Psoas muscle (tissue), 8 donors: ENCODE data around the gene MMP21. TPM values are rescaled to one million over a fixed set of nuclear protein-coding genes. Genes with fewer than 3 reads are reported as not detected.

ENCODE experiments used
- ATAC-seq, 4 donors: fragments of 200-7000 bp; cut with Tn5 transposase; one replicate each; pipeline ENCODE4 v1.9.1; 2020; ENCODE audit warnings: moderate library complexity in 3 of 4, mild to moderate bottlenecking in 2 of 4
- DNase-seq, 2 donors: peaks; one replicate each; pipeline ENCODE4 v3.0.0-alpha.2; 2020
- H3K27ac ChIP-seq: fragments of 200-600 bp; one replicate; pipeline ENCODE4 v1.8.0; 2022
- H3K27me3 ChIP-seq, 3 donors: fragments of 200-600 bp in 1 of 3; one replicate each; pipeline versions ENCODE4 v1.6.1 to v1.8.0; 2013 to 2022; ENCODE audit warnings: low read length in 2 of 3, mild to moderate bottlenecking in 2 of 3, moderate library complexity in 1 of 3; ENCODE audit not compliant: insufficient read depth in 3 of 3
- H3K36me3 ChIP-seq, 2 donors: fragments of 200-600 bp in 1 of 2; one replicate each; pipeline versions ENCODE4 v1.6.1 to v1.8.0; 2013 to 2022; ENCODE audit warnings: low read depth in 1 of 2, mild to moderate bottlenecking in 1 of 2, moderate library complexity in 1 of 2; ENCODE audit not compliant: insufficient read depth in 1 of 2
- H3K4me1 ChIP-seq: fragments of 200-600 bp; one replicate; pipeline ENCODE4 v1.8.0; 2022
- H3K4me3 ChIP-seq: fragments of 200-600 bp; one replicate; pipeline ENCODE4 v1.8.0; 2022; ENCODE audit warnings: mild to moderate bottlenecking
- H3K9me3 ChIP-seq: fragments of 200-600 bp; one replicate; pipeline ENCODE4 v1.8.0; 2022
- WGBS, 3 donors: extraction: QIAGEN DNeasy Blood & Tissue Kit; methylation state at CpG; one replicate each; pipeline versions ENCODE4 v1.1.6 to v1.1.7; 2013; 5-methylcytosine and 5-hydroxymethylcytosine counted together
- intact Hi-C, 2 donors: fragments of 100-400 bp; cut with DNase I; formaldehyde crosslinking; loops; one replicate each; pipeline versions ENCODE4 v1.11.0 to v1.14.2; 2022
- polyA plus RNA-seq, 3 donors: library from polyadenylated mRNA; stranded (reverse); fragments of 200-250 nt; gene quantifications; one replicate each; pipeline ENCODE4 v1.2.3, GENCODE V29; 2013
- total RNA-seq, 4 donors: library from RNA; stranded (reverse); fragmentation: NEBNext Ultra II Directional in 2 of 4; extraction: Animal tissue kit (Norgen Biotek cat#: 25700) in 2 of 4; gene quantifications; one replicate each; pipeline versions ENCODE4 v1.2.1 to v1.2.4, GENCODE V29; 2021 to 2023
- TF ChIP-seq, protein P1 (sequence below): fragments of 200-600 bp; IDR thresholded peaks from one replicate; pipeline ENCODE4 v1.8.0; 2022; ENCODE audit warnings: antibody characterized with exemption
- donor health status: healthy with polysubstance abuse.
- donor health status: DM: no; HTN: no; CAD: no; lungs with moderate emphysema.
- donor health status: Bipolar disorder and iron deficiency.
- donor health status: healthy.
- donor health status: DM: yes; HTN: yes; CAD: no.
- donor health status: DM: no; HTN: no; CAD: no.
- donor health status: DM: no; HTN: no; CAD: no.
- donor health status: DM: yes; HTN: yes; CAD: no.

Gene MMP21
- total and polyA plus RNA-seq, 7 donors = 0.03 to 0.17 (median 0.04) TPM; not detected in 4

DNA sequence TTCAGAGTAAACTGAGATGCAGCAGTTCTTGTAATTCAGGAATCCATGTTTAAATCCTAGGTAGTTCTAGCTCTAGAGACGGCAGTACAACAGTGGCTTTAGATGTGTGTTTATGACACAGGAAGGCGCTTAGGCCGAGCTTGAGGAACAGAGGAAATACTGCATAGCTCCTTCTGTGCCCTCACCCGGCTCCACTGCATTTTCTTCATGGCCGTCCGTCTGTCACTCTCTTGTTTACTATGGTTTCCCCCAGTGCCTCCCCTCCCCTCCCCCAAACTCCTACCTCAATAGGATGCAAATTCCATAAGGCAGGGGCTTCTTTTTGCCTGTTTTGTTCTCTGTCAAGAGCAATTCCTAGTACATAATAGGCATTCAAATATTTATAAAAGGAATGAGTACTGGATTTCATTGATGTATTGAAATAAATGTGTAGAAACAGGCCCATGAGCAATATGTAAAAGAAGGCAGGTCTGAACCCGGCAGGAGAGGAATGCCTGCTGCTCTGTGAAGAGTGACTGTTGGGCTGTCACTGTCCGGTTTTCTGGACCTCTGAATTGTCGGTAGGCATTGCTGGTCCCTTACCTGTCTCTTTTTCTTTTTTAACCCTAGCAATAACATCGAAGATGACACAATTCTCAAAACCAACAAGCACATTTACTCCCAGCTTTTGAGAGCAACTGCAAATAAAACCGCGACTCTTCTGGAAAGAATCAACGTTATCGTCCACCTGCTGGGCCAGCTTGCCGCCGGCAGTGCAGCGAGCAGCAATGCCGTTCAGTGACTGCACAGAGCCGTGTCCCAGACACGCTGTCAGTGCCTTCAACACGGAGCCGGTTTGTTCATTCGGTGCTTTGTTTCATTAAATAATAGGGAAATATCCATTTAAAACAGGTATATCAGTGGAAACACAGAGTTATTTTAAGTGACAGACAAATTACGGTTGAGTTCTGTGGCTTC is 12.7 kb downstream of the MMP21 start:
- Histone ChIP-seq H3K27me3 (no peaks in the 10 kb centered on the region), H3K36me3 (peaks cover 12 to 90% of the 10 kb centered on the region in 2 donors), H3K4me1 (no peaks in the 10 kb centered on the region), H3K27ac (no peak overlapping the region), H3K4me3 (no peak overlapping the region), H3K9me3 (no peaks in the 10 kb centered on the region)
- DNase-seq (no peak), ATAC-seq (no peak)
- intact Hi-C loops = no loop called here
- 89 to 90% (median 89%) methylated on average over 24 of the region's 24 CpGs for WGBS, 3 donors
- TF ChIP-seq, protein P1, sequence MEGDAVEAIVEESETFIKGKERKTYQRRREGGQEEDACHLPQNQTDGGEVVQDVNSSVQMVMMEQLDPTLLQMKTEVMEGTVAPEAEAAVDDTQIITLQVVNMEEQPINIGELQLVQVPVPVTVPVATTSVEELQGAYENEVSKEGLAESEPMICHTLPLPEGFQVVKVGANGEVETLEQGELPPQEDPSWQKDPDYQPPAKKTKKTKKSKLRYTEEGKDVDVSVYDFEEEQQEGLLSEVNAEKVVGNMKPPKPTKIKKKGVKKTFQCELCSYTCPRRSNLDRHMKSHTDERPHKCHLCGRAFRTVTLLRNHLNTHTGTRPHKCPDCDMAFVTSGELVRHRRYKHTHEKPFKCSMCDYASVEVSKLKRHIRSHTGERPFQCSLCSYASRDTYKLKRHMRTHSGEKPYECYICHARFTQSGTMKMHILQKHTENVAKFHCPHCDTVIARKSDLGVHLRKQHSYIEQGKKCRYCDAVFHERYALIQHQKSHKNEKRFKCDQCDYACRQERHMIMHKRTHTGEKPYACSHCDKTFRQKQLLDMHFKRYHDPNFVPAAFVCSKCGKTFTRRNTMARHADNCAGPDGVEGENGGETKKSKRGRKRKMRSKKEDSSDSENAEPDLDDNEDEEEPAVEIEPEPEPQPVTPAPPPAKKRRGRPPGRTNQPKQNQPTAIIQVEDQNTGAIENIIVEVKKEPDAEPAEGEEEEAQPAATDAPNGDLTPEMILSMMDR = no peak

DNA sequence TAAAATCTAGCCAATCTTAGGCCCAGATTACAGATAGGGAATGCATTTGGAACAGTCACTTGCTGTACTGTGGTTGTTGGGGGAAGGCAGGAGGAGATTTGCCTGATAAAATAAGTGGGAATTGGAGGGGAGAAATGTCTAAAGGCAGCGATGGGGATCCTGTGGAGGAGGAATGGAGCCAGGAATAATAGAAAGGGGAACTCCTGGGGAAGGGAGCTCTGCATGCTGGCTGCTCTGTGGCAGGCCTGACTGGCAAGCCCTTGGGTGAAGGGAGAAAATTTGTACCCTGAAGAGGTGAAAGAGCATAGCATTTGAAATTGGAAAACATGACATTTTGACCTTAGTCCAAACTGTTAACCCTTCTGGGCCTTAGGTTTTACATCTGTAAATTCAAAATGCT is 13.7 kb downstream of the MMP21 start:
- no peaks in the 10 kb centered on the region for H3K27me3 ChIP-seq
- intact Hi-C loops = no loop called here
- no peak overlapping the region for H3K27ac ChIP-seq
- DNase-seq (no peak), ATAC-seq (no peak)
- WGBS, 3 donors = 47 to 65% (median 47%) methylated on average over 1 of the region's 1 CpG
- peaks cover 12 to 96% of the 10 kb centered on the region in 2 donors for H3K36me3 ChIP-seq
- no peak overlapping the region for H3K4me3 ChIP-seq
- TF ChIP-seq, protein P1 = no peak
- H3K4me1 ChIP-seq = no peaks in the 10 kb centered on the region
- no peaks in the 10 kb centered on the region for H3K9me3 ChIP-seq

DNA sequence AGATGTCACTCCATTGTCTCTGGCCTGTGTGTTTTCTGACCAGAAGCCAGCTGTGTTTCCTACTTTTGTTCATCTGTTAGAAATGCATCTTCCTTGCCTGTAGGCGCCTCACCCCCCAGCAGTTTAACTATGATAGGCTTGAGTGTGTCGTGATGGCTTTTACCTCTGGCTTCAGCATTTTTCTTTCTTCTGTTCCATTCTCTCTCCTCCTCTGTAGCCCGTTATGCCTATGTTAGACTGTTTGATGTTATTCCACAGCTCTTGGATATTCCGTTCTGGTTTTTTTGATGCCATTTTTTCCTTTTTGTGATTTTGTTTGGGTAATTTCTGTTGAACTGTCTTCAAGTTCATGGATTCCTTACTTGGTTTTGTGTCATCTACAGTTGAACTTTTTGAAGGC is 17.9 kb downstream of the MMP21 start:
- Histone ChIP-seq H3K27ac (no peak overlapping the region), H3K9me3 (no peaks in the 10 kb centered on the region), H3K4me1 (no peaks in the 10 kb centered on the region), H3K27me3 (no peaks in the 10 kb centered on the region), H3K36me3 (peaks cover 18 to 97% of the 10 kb centered on the region in 2 donors), H3K4me3 (no peak overlapping the region)
- DNase-seq (no peak), ATAC-seq (no peak)
- WGBS, 3 donors = 91 to 95% (median 92%) methylated on average over 4 of the region's 4 CpGs
- intact Hi-C loops = no loop called here
- TF ChIP-seq, protein P1 = no peak

DNA sequence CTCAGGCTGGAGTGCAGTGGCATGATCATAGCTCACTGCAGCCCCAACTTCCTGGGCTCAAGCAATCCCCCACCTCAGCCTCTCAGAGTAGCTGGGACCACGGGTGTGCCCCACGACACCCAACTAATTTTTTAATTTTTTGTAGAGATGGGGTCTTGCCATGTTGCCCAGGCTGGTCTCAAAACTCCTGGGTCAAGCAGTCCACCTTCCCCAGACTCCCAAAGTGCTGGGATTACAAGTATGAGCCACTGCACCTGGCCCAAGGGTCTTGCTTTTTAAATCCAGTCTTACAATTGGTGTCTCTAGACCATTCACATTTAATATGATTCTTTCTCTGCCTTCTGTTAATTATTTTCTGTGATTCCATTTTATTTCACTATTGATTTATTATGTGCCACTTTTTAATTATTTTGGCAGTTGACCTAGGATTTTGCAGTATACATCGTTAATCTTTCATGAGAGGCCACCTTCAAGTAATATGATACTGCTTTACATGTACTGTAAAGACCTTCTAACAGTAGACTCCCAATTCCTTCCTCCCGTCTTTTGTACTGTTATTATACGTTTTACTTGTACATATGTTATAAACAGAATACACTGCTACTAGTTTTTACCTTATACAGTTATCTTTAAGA is 18.7 kb downstream of the MMP21 start:
- Histone ChIP-seq H3K4me1 (no peaks in the 10 kb centered on the region), H3K9me3 (no peaks in the 10 kb centered on the region), H3K36me3 (peaks cover 18 to 97% of the 10 kb centered on the region in 2 donors), H3K4me3 (no peak overlapping the region), H3K27ac (no peak overlapping the region), H3K27me3 (no peaks in the 10 kb centered on the region)
- 86 to 88% (median 87%) methylated on average over 5 of the region's 5 CpGs for WGBS, 3 donors
- ATAC-seq = no peak
- TF ChIP-seq, protein P1 = no peak
- intact Hi-C loops = no loop called here
- DNase-seq = no peak
